NCI-H146 (cell line): ENCODE data around the gene TSPAN32.
"Not testable (repeated sequence)": the region's sequence is repeated elsewhere in the genome, so short reads cannot be mapped to it uniquely, and the experiment has no call there.

ENCODE experiments used
- DNase-seq: peaks from one replicate; lab custom pipeline; 2025; lab: John Stamatoyannopoulos, UW

Gene TSPAN32

DNA sequence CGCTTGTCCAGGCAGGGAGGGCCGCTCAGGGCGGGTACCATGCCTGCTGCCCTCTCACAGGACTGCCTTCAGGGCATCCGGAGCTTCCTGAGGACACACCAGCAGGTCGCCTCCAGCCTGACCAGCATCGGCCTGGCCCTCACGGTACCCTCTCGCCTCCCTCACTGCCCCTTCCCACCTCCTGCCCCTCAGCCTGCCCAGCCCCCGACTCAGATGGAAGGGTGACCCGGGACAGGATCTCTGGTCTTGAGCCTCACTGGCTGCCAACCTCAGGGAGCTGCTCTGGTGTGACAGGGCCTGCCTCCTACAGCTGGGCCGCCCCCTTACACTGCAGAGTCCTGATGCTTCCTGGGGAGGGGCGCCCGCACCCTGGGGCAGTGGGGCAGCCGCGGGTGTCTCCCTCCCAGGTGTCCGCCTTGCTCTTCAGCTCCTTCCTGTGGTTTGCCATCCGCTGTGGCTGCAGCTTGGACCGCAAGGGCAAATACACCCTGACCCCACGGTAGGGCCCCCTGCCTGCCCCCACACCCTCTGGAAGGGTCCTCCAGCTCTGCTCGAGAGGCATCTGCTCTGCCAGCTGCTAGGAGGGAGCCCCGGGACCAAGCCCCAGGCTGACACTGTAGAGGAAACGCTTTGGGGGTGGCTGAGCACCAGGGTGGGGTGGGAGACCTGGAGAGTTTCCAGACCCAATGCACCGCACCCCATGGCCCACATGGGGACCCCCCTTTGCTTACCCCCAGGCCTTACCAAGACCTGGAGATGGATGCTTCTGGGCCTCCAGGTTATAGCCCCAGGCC is 14.6 kb downstream of the TSPAN32 start:
- DNase-seq = no peak

GRCh38 chr11:2316963-2317244 is 15.1 kb downstream of the TSPAN32 start:
- no peak for DNase-seq

GRCh38 chr11:2317354-2318050 is 15.7 kb downstream of the TSPAN32 start:
- DNase-seq = no peak

DNA sequence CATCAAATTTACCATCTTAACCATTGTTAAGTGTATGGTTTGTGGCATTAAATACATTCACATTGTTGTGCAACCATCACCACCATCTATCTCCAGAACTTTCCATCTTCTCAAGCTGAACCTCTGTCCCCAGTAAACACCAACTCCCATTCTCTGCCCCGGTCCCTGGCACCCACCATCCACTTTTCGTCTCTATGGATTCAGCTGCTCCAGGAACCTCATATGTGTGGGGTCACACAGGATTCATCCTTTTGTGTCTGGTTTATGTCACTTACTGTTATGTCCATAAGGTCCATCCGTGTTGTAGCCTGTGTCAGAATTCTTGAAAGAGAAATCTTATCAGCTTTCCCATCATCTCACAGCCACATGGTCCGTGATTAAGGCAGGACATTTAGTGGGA is 16.3 kb downstream of the TSPAN32 start:
- no peak for DNase-seq

GRCh38 chr11:2318707-2319106 is 16.9 kb downstream of the TSPAN32 start:
- DNase-seq = no peak

DNA sequence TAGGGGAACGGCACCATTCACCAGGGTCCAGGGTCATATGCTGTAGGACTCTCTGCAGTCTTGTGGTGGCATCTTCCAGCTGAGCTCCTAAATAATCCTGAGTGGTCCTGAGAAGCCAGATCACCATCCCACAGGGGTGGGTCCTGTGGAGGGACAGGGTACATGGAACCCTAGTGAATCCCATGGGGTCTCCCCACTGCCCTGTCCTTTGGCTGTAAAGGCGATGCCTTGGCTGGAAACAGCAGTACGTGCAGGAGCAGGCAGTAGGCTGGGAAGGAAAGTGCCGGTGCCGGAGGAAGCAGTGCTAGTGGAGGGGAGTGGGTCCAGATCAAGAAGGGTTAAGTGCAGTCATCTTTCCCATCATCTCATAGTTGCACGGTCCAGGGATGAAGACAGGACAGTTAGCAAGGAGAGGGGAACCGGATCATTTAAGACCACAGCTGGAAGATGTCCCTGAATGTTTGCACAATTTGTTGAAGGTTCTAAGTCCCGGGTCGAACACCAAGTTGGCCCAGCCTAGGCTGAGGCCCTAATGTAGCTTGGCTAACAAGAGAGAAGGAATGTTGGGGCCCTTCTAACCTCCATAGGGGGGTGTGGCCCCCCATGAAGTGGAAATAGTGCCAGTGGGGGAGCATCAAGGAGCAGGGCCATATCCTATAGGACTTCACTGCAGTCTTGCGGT is 18.1 kb downstream of the TSPAN32 start:
- no peak for DNase-seq

GRCh38 chr11:2320568-2321310 is 18.9 kb downstream of the TSPAN32 start:
- no peak for DNase-seq

DNA sequence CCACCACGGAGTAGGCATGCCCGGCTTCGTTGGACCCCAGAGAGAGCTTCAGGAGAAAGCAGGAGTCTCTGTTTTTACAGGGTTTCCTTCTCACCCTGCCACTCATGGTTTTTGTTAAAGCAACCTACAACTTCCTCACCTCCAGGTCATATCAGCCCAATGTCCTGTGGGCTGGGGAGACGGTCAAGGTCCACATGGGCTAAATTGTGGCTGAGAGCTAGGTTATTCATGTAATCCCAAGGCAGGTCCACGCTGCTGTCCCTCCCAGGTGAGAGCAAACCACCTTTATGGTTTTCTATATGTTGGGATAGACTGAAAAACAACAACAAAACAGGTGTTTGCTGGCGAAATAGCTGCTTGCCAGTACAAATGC is 19.5 kb downstream of the TSPAN32 start:
- DNase-seq = no peak

DNA sequence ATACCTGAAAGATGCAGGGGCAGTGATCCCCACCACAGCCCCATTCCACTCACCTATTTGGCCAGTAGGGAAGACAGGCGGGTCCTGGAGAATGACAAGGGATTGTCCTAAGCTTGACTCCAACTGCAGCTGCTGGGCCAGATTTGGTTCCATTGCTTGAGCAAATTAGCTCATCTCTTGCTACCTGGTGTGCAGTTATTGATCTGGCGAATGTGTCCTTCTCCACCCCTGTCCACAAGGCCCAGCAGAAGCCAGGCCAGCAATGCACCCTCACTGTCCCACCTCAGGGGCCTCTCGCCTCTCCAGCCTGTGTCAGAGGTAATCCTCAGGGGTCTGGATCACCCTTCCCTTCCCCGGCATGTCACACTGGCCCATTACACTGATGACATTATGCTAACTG is 23.3 kb downstream of the TSPAN32 start:
- DNase-seq = no peak

- DNase-seq = no peak
Measured at GRCh38 chr11:2325719-2326118, 23.9 kb downstream of the TSPAN32 start.

DNA sequence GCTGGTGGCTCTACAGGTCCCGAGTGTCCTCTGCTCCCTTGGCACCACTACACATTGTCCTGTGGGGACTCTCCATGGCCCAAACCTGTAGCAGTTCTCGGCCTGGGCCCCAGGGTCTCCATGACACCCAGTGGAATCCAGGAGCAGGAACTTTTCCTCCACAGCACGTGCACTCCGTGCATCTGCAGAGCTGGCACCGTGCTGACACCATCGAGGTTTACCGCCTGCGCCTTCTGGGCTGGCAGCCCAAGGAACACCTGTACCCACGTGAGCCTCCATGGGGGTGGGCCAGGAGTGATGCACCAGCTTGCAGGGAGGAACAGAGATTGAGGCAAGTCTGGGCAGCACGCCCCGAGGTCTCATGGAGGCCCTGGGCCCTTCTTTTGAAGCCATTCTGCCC is 25.2 kb downstream of the TSPAN32 start:
- no peak for DNase-seq

- no peak for DNase-seq
Measured at GRCh38 chr11:2328021-2328420, 26.2 kb downstream of the TSPAN32 start.

DNA sequence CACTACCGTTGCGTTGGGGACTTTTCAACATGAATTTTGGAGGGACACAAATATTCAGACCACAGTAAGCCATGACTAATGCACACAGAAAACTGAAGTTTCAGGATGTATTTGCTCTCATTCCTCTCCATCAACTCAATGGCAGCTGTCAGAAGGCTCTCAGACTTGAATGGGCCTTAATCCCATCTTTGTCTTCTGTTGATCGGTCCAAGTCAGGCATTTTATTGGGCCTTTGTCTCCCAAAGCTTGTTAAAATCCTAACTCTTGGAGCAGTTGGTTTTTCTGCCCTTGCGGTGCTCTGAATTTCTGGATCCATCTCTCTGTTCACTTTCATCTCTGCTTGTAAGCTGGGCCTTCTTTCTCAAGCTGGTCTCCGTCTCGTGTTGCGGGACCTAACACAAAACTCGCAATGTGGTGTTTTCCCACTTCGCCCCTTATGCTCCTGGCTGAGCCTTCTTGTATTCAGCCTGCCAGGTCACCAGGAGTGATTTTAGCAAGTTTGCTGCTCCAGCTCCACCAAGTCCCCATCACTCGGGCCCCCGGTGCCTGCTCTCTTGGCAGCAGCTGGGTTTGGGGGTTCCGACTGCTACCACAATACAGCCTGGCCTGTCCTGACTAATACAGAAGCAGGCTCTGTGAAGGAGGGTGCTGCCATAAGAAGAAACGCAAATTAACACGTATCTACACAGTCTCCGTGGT is 27.0 kb downstream of the TSPAN32 start:
- no peak for DNase-seq

DNA sequence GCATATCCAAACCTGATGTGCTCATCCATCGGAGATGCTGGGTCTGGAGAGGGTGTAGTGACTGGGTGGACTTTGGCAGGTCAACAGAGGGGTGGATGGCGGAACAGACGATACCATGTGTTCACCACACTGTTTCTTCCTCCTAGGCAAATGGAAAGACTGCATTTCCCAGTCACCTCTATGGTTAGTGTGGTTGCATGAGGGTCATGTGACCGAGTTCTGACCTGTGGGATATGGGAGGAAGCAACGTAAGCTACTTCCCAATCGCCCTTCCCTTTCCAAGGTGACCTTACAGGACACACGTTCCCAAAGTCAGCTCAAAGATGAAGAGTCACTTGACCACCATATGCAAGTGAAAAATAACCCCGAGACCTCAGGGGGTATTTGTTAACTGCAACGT is 27.7 kb downstream of the TSPAN32 start:
- DNase-seq = no peak

DNA sequence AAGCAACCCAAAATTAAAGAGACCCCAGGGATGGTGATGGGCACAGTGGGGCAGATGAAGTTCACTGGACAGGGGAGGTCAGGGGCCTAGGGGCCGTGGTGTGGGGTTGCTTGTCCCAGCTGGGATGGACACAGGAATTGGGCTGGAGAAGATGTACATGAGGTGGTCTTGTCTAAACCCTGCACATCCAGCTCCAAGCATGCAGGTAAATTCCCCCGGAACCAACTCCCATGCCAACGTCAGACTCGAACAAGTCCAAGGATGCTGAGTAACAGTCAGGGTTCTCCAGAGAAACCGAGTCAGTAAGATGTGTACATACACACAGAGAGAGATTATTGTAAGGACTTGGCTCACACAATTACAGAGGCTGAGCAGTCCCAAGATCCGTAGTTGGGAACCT is 28.9 kb downstream of the TSPAN32 start:
- DNase-seq = no peak

DNA sequence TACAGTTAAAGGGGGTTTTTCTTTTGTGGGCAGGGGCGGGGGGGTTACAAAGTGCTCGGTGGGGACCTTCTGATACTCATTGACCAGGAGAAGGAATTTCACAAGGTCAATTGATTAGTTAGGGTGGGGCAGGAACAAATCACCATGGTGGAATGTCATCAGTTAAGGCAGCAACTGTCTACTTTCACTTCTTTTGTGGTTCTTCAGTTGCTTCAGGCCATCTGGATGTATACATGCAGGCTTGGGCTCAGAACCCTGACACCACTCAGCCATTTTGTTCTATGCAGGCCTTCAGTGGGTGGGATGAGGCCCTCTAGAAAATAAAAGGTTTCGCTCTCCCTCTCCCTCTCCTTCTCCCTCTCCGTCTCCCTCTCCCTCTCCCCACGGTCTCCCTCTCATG is 29.6 kb downstream of the TSPAN32 start:
- DNase-seq = no peak

DNA sequence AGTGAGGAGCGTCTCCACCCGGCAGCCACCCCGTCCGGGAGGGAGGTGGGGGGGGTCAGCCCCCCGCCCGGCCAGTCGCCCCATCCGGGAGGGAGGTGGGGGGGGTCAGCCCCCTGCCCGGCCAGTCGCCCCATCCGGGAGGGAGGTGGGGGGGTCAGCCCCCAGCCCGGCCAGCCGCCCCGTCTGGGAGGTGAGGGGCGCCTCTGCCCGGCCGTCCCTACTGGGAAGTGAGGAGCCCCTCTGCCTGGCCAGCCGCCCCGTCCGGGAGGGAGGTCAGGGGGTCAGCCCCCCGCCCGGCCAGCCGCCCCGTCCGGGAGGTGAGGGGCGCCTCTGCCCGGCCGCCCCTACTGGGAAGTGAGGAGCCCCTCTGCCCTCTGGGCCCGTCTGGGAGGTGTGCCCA is 30.8 kb downstream of the TSPAN32 start:
- DNase-seq = not testable (repeated sequence)

- DNase-seq = not testable (repeated sequence)
Measured at GRCh38 chr11:2333486-2334205, 31.8 kb downstream of the TSPAN32 start.

- not testable (repeated sequence) for DNase-seq
Measured at GRCh38 chr11:2335286-2335685, 33.5 kb downstream of the TSPAN32 start.

GRCh38 chr11:2338760-2339159 is 36.9 kb downstream of the TSPAN32 start:
- not testable (repeated sequence) for DNase-seq

- DNase-seq = no peak
Measured at GRCh38 chr11:2342557-2342956, 40.7 kb downstream of the TSPAN32 start.
